Common myeloid progenitor, CD34-positive (primary cell): ENCODE results near the gene TPST2.

Experiments used
- CTCF ChIA-PET: fragments of 350-600 bp; sonication (Branson Sonifier 250); formaldehyde crosslinking; loops from one replicate; lab custom pipeline; 2021; ENCODE audit warnings: antibody characterized with exemption; lab: Charles Lee
- POLR2A ChIA-PET: fragments of 350-600 bp; sonication (Branson Sonifier 250); formaldehyde crosslinking; loops from one replicate; lab custom pipeline; 2021; ENCODE audit warnings: antibody characterized with exemption; lab: Charles Lee
- DNase-seq, 3 donors: peaks; one replicate each; pipeline versions ENCODE4 v3.0.0 to v3.0.0-alpha.2; 2013
- H3K27ac ChIP-seq, 2 experiments: 1 replicate in 1 of 2; 2 replicates in 1 of 2; pipeline ENCODE4 v1.7.0; 2013; ENCODE audit warnings: inconsistent platforms in 2 of 2, low read length in 2 of 2, mild to moderate bottlenecking in 2 of 2, low read depth in 1 of 2, moderate library complexity in 1 of 2; ENCODE audit not compliant: severe bottlenecking in 2 of 2, insufficient read depth in 1 of 2, poor library complexity in 1 of 2
- H3K27me3 ChIP-seq, 5 experiments: replicated peaks in 2 of 5; 1 replicate in 3 of 5; 2 replicates in 2 of 5; pipeline versions ENCODE4 v1.6.1 to v1.7.0; 2013; ENCODE audit warnings: low read length in 4 of 5, mild to moderate bottlenecking in 2 of 5, moderate library complexity in 2 of 5, inconsistent platforms in 1 of 5; ENCODE audit not compliant: insufficient read depth in 5 of 5, control insufficient read depth in 4 of 5
- H3K36me3 ChIP-seq, 4 experiments: 1 replicate in 2 of 4; 2 replicates in 2 of 4; pipeline versions ENCODE4 v1.6.1 to v1.7.0; 2013; ENCODE audit warnings: low read length in 3 of 4, control low read depth in 1 of 4, mild to moderate bottlenecking in 1 of 4; ENCODE audit not compliant: control insufficient read depth in 4 of 4, insufficient read depth in 4 of 4
- H3K4me1 ChIP-seq, 4 experiments: 1 replicate in 3 of 4; 2 replicates in 1 of 4; pipeline versions ENCODE4 v1.6.1 to v1.7.1; 2013; ENCODE audit warnings: low read length in 3 of 4, mild to moderate bottlenecking in 3 of 4, control low read depth in 1 of 4, inconsistent platforms in 1 of 4, moderate library complexity in 1 of 4; ENCODE audit not compliant: control insufficient read depth in 4 of 4, insufficient read depth in 4 of 4; ENCODE audit errors: control extremely low read depth in 1 of 4
- H3K4me3 ChIP-seq, 7 experiments: 1 replicate in 4 of 7; 2 replicates in 3 of 7; pipeline versions ENCODE4 v1.5.1 to v1.7.0; 2013; ENCODE audit warnings: mild to moderate bottlenecking in 7 of 7, low read length in 6 of 7, moderate library complexity in 6 of 7, inconsistent platforms in 2 of 7, low read depth in 2 of 7, control low read depth in 1 of 7; ENCODE audit not compliant: insufficient read depth in 4 of 7, control insufficient read depth in 1 of 7; ENCODE audit errors: extremely low read depth in 1 of 7
- H3K9me3 ChIP-seq, 5 experiments: 1 replicate in 4 of 5; 2 replicates in 1 of 5; pipeline versions ENCODE4 v1.6.1 to v1.7.1; 2013; ENCODE audit warnings: low read length in 4 of 5, mild to moderate bottlenecking in 2 of 5, inconsistent platforms in 1 of 5, low read depth in 1 of 5, moderate library complexity in 1 of 5; ENCODE audit not compliant: control insufficient read depth in 4 of 5, insufficient read depth in 2 of 5; ENCODE audit errors: control extremely low read depth in 1 of 5
- WGBS: methylation state at CpG from one replicate; pipeline ENCODE4 v1.1.5; 2013; ENCODE audit not compliant: insufficient coverage; 5-methylcytosine and 5-hydroxymethylcytosine counted together

The TPST2 gene

GRCh38 chr22:26552466-26552865 is 37.5 kb downstream of the TPST2 start:
- ChIA-PET CTCF (no interaction called here), POLR2A (interaction anchor here (0.5 kb wide), 1 partner anchor 49 kb away, joined by 4 read pairs; no protein-coding TSS in a partner anchor)
- DNase-seq: no peak
- 85% methylated on average over 8 of the region's 10 CpGs for WGBS
- Histone ChIP-seq H3K4me1 (peaks cover 0 to 22% (median 15%) of the 10 kb centered on the region in 4 experiments), H3K27ac (no peak overlapping the region), H3K36me3 (peaks cover 3 to 9% (median 4%) of the 10 kb centered on the region in 4 experiments), H3K27me3 (no peaks in the 10 kb centered on the region), H3K9me3 (no peaks in the 10 kb centered on the region), H3K4me3 (no peak overlapping the region)

- no peak overlapping the region for H3K4me3 ChIP-seq
These were observed 38.4 kb downstream of the TPST2 start for GRCh38 chr22:26551568-26551967.

GRCh38 chr22:26550498-26551033 is 39.4 kb downstream of the TPST2 start:
- DNase-seq: no peak
- no peaks in the 10 kb centered on the region for H3K9me3 ChIP-seq
- POLR2A ChIA-PET: no interaction called here
- H3K27me3 ChIP-seq: no peaks in the 10 kb centered on the region
- peaks cover 0 to 34% (median 25%) of the 10 kb centered on the region in 4 experiments for H3K4me1 ChIP-seq
- CTCF ChIA-PET: interaction anchor here (1.2 to 1.7 kb wide), 4 partner anchors 10 to 48 kb away, joined by 3 to 4 read pairs (median 4); no protein-coding TSS in a partner anchor
- WGBS: 89% methylated on average over 5 of the region's 8 CpGs
- peaks cover 0 to 12% (median 6%) of the 10 kb centered on the region in 4 experiments for H3K36me3 ChIP-seq
- H3K4me3 ChIP-seq: no peak overlapping the region
- no peak overlapping the region for H3K27ac ChIP-seq

More at GRCh38 chr22:26551568-26551967, 38.4 kb downstream of the TPST2 start:
- peaks cover 0 to 31% (median 23%) of the 10 kb centered on the region in 4 experiments for H3K4me1 ChIP-seq
- no peaks in the 10 kb centered on the region for H3K27me3 ChIP-seq
- CTCF ChIA-PET: interaction anchor here (1.3 kb wide), 1 partner anchor 49 kb away, joined by 3 read pairs; no protein-coding TSS in a partner anchor
- no peak overlapping the region for H3K27ac ChIP-seq
- WGBS: 100% methylated on average over 1 of the region's 2 CpGs
- POLR2A ChIA-PET: no interaction called here
- H3K36me3 ChIP-seq: peaks cover 0 to 12% (median 6%) of the 10 kb centered on the region in 4 experiments
- DNase-seq: no peak
- no peaks in the 10 kb centered on the region for H3K9me3 ChIP-seq

- 100% methylated on average over 1 of the region's 4 CpGs for WGBS
- H3K27me3 ChIP-seq: no peaks in the 10 kb centered on the region
- POLR2A ChIA-PET: interaction anchor here (0.6 kb wide), 1 partner anchor 160 kb away, joined by 3 read pairs; no protein-coding TSS in a partner anchor
- H3K9me3 ChIP-seq: no peaks in the 10 kb centered on the region
- CTCF ChIA-PET: interaction anchor here (1.2 to 1.7 kb wide), 3 partner anchors 10 to 24 kb away, joined by 3 to 4 read pairs (median 4); no protein-coding TSS in a partner anchor
- no peak for DNase-seq
- no peak overlapping the region for H3K27ac ChIP-seq
- H3K4me1 ChIP-seq: peaks cover 0 to 34% (median 25%) of the 10 kb centered on the region in 4 experiments
- H3K36me3 ChIP-seq: peaks cover 0 to 10% (median 4%) of the 10 kb centered on the region in 4 experiments
- no peak overlapping the region for H3K4me3 ChIP-seq
These were observed 39.9 kb downstream of the TPST2 start for GRCh38 chr22:26549902-26550497.

- H3K4me1 ChIP-seq: peaks cover 0 to 27% (median 18%) of the 10 kb centered on the region in 4 experiments
- no peak overlapping the region for H3K27ac ChIP-seq
- H3K4me3 ChIP-seq: no peak overlapping the region
- H3K27me3 ChIP-seq: no peaks in the 10 kb centered on the region
- H3K9me3 ChIP-seq: no peaks in the 10 kb centered on the region
- 87% methylated on average over 6 of the region's 6 CpGs for WGBS
- CTCF ChIA-PET: interaction anchor here (1.1 kb wide), 1 partner anchor 10 kb away, joined by 3 read pairs; no protein-coding TSS in a partner anchor
- peaks cover 0 to 9% (median 6%) of the 10 kb centered on the region in 4 experiments for H3K36me3 ChIP-seq
- POLR2A ChIA-PET: no interaction called here
- DNase-seq: no peak
These were observed 40.9 kb downstream of the TPST2 start for GRCh38 chr22:26548984-26549383.

- POLR2A ChIA-PET: no interaction called here
- no peak for DNase-seq
- whole genome bisulfite sequencing: 100% methylated on average over 3 of the region's 3 CpGs
- H3K36me3 ChIP-seq: peaks cover 0 to 9% (median 7%) of the 10 kb centered on the region in 4 experiments
- peaks cover 0 to 28% (median 14%) of the 10 kb centered on the region in 4 experiments for H3K4me1 ChIP-seq
- no peaks in the 10 kb centered on the region for H3K9me3 ChIP-seq
- CTCF ChIA-PET: interaction anchor here (1.1 kb wide), 1 partner anchor 9 kb away, joined by 3 read pairs; no protein-coding TSS in a partner anchor
- no peaks in the 10 kb centered on the region for H3K27me3 ChIP-seq
- H3K4me3 ChIP-seq: no peak overlapping the region
- no peak overlapping the region for H3K27ac ChIP-seq
These were observed 41.6 kb downstream of the TPST2 start for GRCh38 chr22:26548303-26548702.

- Histone ChIP-seq H3K36me3 (peaks cover 0 to 9% (median 7%) of the 10 kb centered on the region in 4 experiments), H3K27ac (no peak overlapping the region), H3K4me1 (peaks cover 3 to 28% (median 16%) of the 10 kb centered on the region in 4 experiments), H3K9me3 (no peaks in the 10 kb centered on the region), H3K27me3 (no peaks in the 10 kb centered on the region), H3K4me3 (no peak overlapping the region)
- DNase-seq: no peak
- 94% methylated on average over 2 of the region's 4 CpGs for WGBS
- ChIA-PET POLR2A (no interaction called here), CTCF (interaction anchor here (1.1 kb wide), 1 partner anchor 8 kb away, joined by 3 read pairs; no protein-coding TSS in a partner anchor)
These were observed 42.1 kb downstream of the TPST2 start for GRCh38 chr22:26547837-26548236.
